ENCODE measurements around the gene ASTN2.

Gene ASTN2

GRCh38 chr9:117265253-117265652 is 149.6 kb downstream of the ASTN2 start:
- no peaks in the 10 kb centered on the region for H3K36me3 ChIP-seq (replicated peaks in 1 of 2; ENCODE audit: control insufficient read depth in 2 of 2, insufficient read depth in 2 of 2, low read length in 2 of 2)
- no peak overlapping the region for H3K23ac ChIP-seq (ENCODE audit: low read depth, low read length, poor library complexity)
- H3K4me3 ChIP-seq (ENCODE audit: low read length in 2 of 2): no peak overlapping the region
- no peak overlapping the region for H2AFZ ChIP-seq (ENCODE audit: low read length)
- no peaks in the 10 kb centered on the region for H3K4me1 ChIP-seq (ENCODE audit: control insufficient read depth in 2 of 2, insufficient read depth in 1 of 2, low read depth in 1 of 2, low read length in 2 of 2)
- H3K9ac ChIP-seq (ENCODE audit: low read depth, low read length, poor library complexity): no peak overlapping the region
- no CpG with 5 or more reads among the region's 4 CpGs for WGBS, 2 donors (ENCODE audit: extremely low coverage in 2 of 2, insufficient read length in 2 of 2, insufficient replicate concordance in 1 of 2)
- no peak overlapping the region for H2BK120ac ChIP-seq (ENCODE audit: low read depth, low read length)
- no peak overlapping the region for H4K91ac ChIP-seq (ENCODE audit: low read depth, low read length, poor library complexity)
- no peak overlapping the region for H2BK12ac ChIP-seq (ENCODE audit: low read length)
- no peak overlapping the region for H3K4me2 ChIP-seq (ENCODE audit: insufficient read depth, low read length, poor library complexity, severe bottlenecking)
- no peaks in the 10 kb centered on the region for H3K9me3 ChIP-seq (replicated peaks in 1 of 2; ENCODE audit: control insufficient read depth in 2 of 2, insufficient read depth in 1 of 2, low read depth in 1 of 2, low read length in 2 of 2)
- no peak overlapping the region for H3K27ac ChIP-seq (replicated peaks; ENCODE audit: low read length)
- no peak overlapping the region for H2AK5ac ChIP-seq (ENCODE audit: low read depth, low read length)
- no peak overlapping the region for H4K8ac ChIP-seq (ENCODE audit: low read depth, low read length)
- DNase-seq (ENCODE audit: low spot score): no peak
- no peak overlapping the region for H3K4ac ChIP-seq (ENCODE audit: low read length)
- no peak overlapping the region for H2BK5ac ChIP-seq (ENCODE audit: low read length)
- no peak overlapping the region for H3K18ac ChIP-seq (ENCODE audit: low read length)
- H2BK15ac ChIP-seq (ENCODE audit: low read length): no peak overlapping the region
- no peak overlapping the region for H3K14ac ChIP-seq (ENCODE audit: low read length)
- H3K79me1 ChIP-seq (ENCODE audit: low read depth, low read length): no peaks in the 10 kb centered on the region
- no peaks in the 10 kb centered on the region for H3K27me3 ChIP-seq (ENCODE audit: control insufficient read depth in 3 of 3, insufficient read depth in 3 of 3, low read depth in 1 of 3, low read length in 3 of 3)

- H3K4me1 ChIP-seq (ENCODE audit: control insufficient read depth in 2 of 2, insufficient read depth in 1 of 2, low read depth in 1 of 2, low read length in 2 of 2): peaks cover 0 to 2% of the 10 kb centered on the region in 2 donors
- H2BK120ac ChIP-seq (ENCODE audit: low read depth, low read length): no peak overlapping the region
- H4K91ac ChIP-seq (ENCODE audit: low read depth, low read length, poor library complexity): no peak overlapping the region
- H3K4me2 ChIP-seq (ENCODE audit: insufficient read depth, low read length, poor library complexity, severe bottlenecking): no peak overlapping the region
- H3K27me3 ChIP-seq (ENCODE audit: control insufficient read depth in 3 of 3, insufficient read depth in 3 of 3, low read depth in 1 of 3, low read length in 3 of 3): no peaks in the 10 kb centered on the region
- H2BK15ac ChIP-seq (ENCODE audit: low read length): no peak overlapping the region
- DNase-seq (ENCODE audit: low spot score): no peak
- no peak overlapping the region for H3K18ac ChIP-seq (ENCODE audit: low read length)
- H3K14ac ChIP-seq (ENCODE audit: low read length): no peak overlapping the region
- H3K9me3 ChIP-seq (replicated peaks in 1 of 2; ENCODE audit: control insufficient read depth in 2 of 2, insufficient read depth in 1 of 2, low read depth in 1 of 2, low read length in 2 of 2): no peaks in the 10 kb centered on the region
- H3K9ac ChIP-seq (ENCODE audit: low read depth, low read length, poor library complexity): no peak overlapping the region
- no peak overlapping the region for H3K4me3 ChIP-seq (ENCODE audit: low read length in 2 of 2)
- H3K36me3 ChIP-seq (replicated peaks in 1 of 2; ENCODE audit: control insufficient read depth in 2 of 2, insufficient read depth in 2 of 2, low read length in 2 of 2): no peaks in the 10 kb centered on the region
- H4K8ac ChIP-seq (ENCODE audit: low read depth, low read length): no peak overlapping the region
- H3K27ac ChIP-seq (replicated peaks; ENCODE audit: low read length): no peak overlapping the region
- H3K4ac ChIP-seq (ENCODE audit: low read length): no peak overlapping the region
- WGBS, 2 donors (ENCODE audit: extremely low coverage in 2 of 2, insufficient read length in 2 of 2, insufficient replicate concordance in 1 of 2): no CpG with 5 or more reads among the region's 8 CpGs
- H2AFZ ChIP-seq (ENCODE audit: low read length): no peak overlapping the region
- peaks cover 1% of the 10 kb centered on the region for H3K79me1 ChIP-seq (ENCODE audit: low read depth, low read length)
- H2BK12ac ChIP-seq (ENCODE audit: low read length): no peak overlapping the region
- no peak overlapping the region for H2BK5ac ChIP-seq (ENCODE audit: low read length)
- no peak overlapping the region for H2AK5ac ChIP-seq (ENCODE audit: low read depth, low read length)
- H3K23ac ChIP-seq (ENCODE audit: low read depth, low read length, poor library complexity): no peak overlapping the region
These were observed 156.5 kb downstream of the ASTN2 start for GRCh38 chr9:117258184-117258866.

GRCh38 chr9:117253261-117253660 is 161.6 kb downstream of the ASTN2 start:
- H4K91ac ChIP-seq (ENCODE audit: low read depth, low read length, poor library complexity): no peak overlapping the region
- peaks cover 1% of the 10 kb centered on the region for H3K79me1 ChIP-seq (ENCODE audit: low read depth, low read length)
- no peak overlapping the region for H3K4me3 ChIP-seq (ENCODE audit: low read length in 2 of 2)
- no peak overlapping the region for H3K18ac ChIP-seq (ENCODE audit: low read length)
- H3K9ac ChIP-seq (ENCODE audit: low read depth, low read length, poor library complexity): no peak overlapping the region
- H2BK15ac ChIP-seq (ENCODE audit: low read length): no peak overlapping the region
- peaks cover 0 to 1% of the 10 kb centered on the region in 2 donors for H3K4me1 ChIP-seq (ENCODE audit: control insufficient read depth in 2 of 2, insufficient read depth in 1 of 2, low read depth in 1 of 2, low read length in 2 of 2)
- no peak overlapping the region for H3K14ac ChIP-seq (ENCODE audit: low read length)
- no peaks in the 10 kb centered on the region for H3K9me3 ChIP-seq (replicated peaks in 1 of 2; ENCODE audit: control insufficient read depth in 2 of 2, insufficient read depth in 1 of 2, low read depth in 1 of 2, low read length in 2 of 2)
- H3K27me3 ChIP-seq (ENCODE audit: control insufficient read depth in 3 of 3, insufficient read depth in 3 of 3, low read depth in 1 of 3, low read length in 3 of 3): no peaks in the 10 kb centered on the region
- no peak overlapping the region for H3K27ac ChIP-seq (replicated peaks; ENCODE audit: low read length)
- H3K23ac ChIP-seq (ENCODE audit: low read depth, low read length, poor library complexity): no peak overlapping the region
- no CpG with 5 or more reads among the region's 2 CpGs for WGBS, 2 donors (ENCODE audit: extremely low coverage in 2 of 2, insufficient read length in 2 of 2, insufficient replicate concordance in 1 of 2)
- no peak for DNase-seq (ENCODE audit: low spot score)
- no peak overlapping the region for H2AFZ ChIP-seq (ENCODE audit: low read length)
- no peak overlapping the region for H3K4ac ChIP-seq (ENCODE audit: low read length)
- no peak overlapping the region for H2BK120ac ChIP-seq (ENCODE audit: low read depth, low read length)
- no peak overlapping the region for H4K8ac ChIP-seq (ENCODE audit: low read depth, low read length)
- no peaks in the 10 kb centered on the region for H3K36me3 ChIP-seq (replicated peaks in 1 of 2; ENCODE audit: control insufficient read depth in 2 of 2, insufficient read depth in 2 of 2, low read length in 2 of 2)
- no peak overlapping the region for H2AK5ac ChIP-seq (ENCODE audit: low read depth, low read length)
- no peak overlapping the region for H2BK5ac ChIP-seq (ENCODE audit: low read length)
- no peak overlapping the region for H2BK12ac ChIP-seq (ENCODE audit: low read length)
- H3K4me2 ChIP-seq (ENCODE audit: insufficient read depth, low read length, poor library complexity, severe bottlenecking): no peak overlapping the region

- Histone ChIP-seq H3K4ac (ENCODE audit: low read length) (no peak overlapping the region), H2BK12ac (ENCODE audit: low read length) (no peak overlapping the region), H3K14ac (ENCODE audit: low read length) (no peak overlapping the region), H2BK5ac (ENCODE audit: low read length) (no peak overlapping the region), H3K36me3 (replicated peaks in 1 of 2; ENCODE audit: control insufficient read depth in 2 of 2, insufficient read depth in 2 of 2, low read length in 2 of 2) (no peaks in the 10 kb centered on the region), H3K27ac (replicated peaks; ENCODE audit: low read length) (no peak overlapping the region), H4K8ac (ENCODE audit: low read depth, low read length) (no peak overlapping the region), H3K4me2 (ENCODE audit: insufficient read depth, low read length, poor library complexity, severe bottlenecking) (no peak overlapping the region), H2BK120ac (ENCODE audit: low read depth, low read length) (no peak overlapping the region), H3K4me3 (ENCODE audit: low read length in 2 of 2) (no peak overlapping the region), H3K18ac (ENCODE audit: low read length) (no peak overlapping the region), H3K23ac (ENCODE audit: low read depth, low read length, poor library complexity) (no peak overlapping the region), H2AFZ (ENCODE audit: low read length) (no peak overlapping the region), H3K4me1 (ENCODE audit: control insufficient read depth in 2 of 2, insufficient read depth in 1 of 2, low read depth in 1 of 2, low read length in 2 of 2) (peaks cover 0 to 1% of the 10 kb centered on the region in 2 donors), H3K27me3 (ENCODE audit: control insufficient read depth in 3 of 3, insufficient read depth in 3 of 3, low read depth in 1 of 3, low read length in 3 of 3) (no peaks in the 10 kb centered on the region), H3K9ac (ENCODE audit: low read depth, low read length, poor library complexity) (no peak overlapping the region), H2AK5ac (ENCODE audit: low read depth, low read length) (no peak overlapping the region), H4K91ac (ENCODE audit: low read depth, low read length, poor library complexity) (no peak overlapping the region), H2BK15ac (ENCODE audit: low read length) (no peak overlapping the region), H3K9me3 (replicated peaks in 1 of 2; ENCODE audit: control insufficient read depth in 2 of 2, insufficient read depth in 1 of 2, low read depth in 1 of 2, low read length in 2 of 2) (no peaks in the 10 kb centered on the region), H3K79me1 (ENCODE audit: low read depth, low read length) (no peaks in the 10 kb centered on the region)
- DNase-seq (ENCODE audit: low spot score): no peak
- no CpG with 5 or more reads among the region's 3 CpGs for WGBS, 2 donors (ENCODE audit: extremely low coverage in 2 of 2, insufficient read length in 2 of 2, insufficient replicate concordance in 1 of 2)
These were observed 164.1 kb downstream of the ASTN2 start for GRCh38 chr9:117250610-117251215.
